Astrocyte (in vitro differentiated cells and primary cell): ENCODE results near the gene PRAMEF11. TPM values are rescaled to one million over a fixed set of nuclear protein-coding genes. Genes with fewer than 3 reads are reported as not detected.
"Not testable (repeated sequence)": the region's sequence is repeated elsewhere in the genome, so short reads cannot be mapped to it uniquely, and the experiment has no call there.

ENCODE experiments used
- DNase-seq: peaks from one replicate; pipeline ENCODE4 v3.0.0-alpha.2; 2010; ENCODE audit warnings: low read depth
- FAIRE-seq: peaks from 2 replicates; lab custom pipeline; 2011; peaks lifted over from hg19 to GRCh38; lab: Jason Lieb, UNC
- H2AFZ ChIP-seq: 2 replicates; pipeline ENCODE4 v1.6.0; 2012; ENCODE audit warnings: low read depth, low read length, inconsistent platforms
- H3K27ac ChIP-seq: 2 replicates; pipeline ENCODE4 v1.5.1; 2011; ENCODE audit warnings: low read depth, low read length, inconsistent platforms
- H3K27me3 ChIP-seq: 2 replicates; pipeline ENCODE4 v1.6.0; 2011; ENCODE audit warnings: low read length, inconsistent platforms; ENCODE audit not compliant: insufficient read depth
- H3K36me3 ChIP-seq: 2 replicates; pipeline ENCODE4 v1.5.1; 2011; ENCODE audit warnings: low read length, inconsistent platforms; ENCODE audit not compliant: insufficient read depth
- H3K4me1 ChIP-seq: 2 replicates; pipeline ENCODE4 v1.5.1; 2011; ENCODE audit warnings: low read length, inconsistent platforms; ENCODE audit not compliant: insufficient read depth
- H3K4me2 ChIP-seq: 2 replicates; pipeline ENCODE4 v1.6.0; 2012; ENCODE audit warnings: low read length, inconsistent platforms
- H3K4me3 ChIP-seq: 2 replicates; pipeline ENCODE4 v1.5.1; 2011; ENCODE audit warnings: low read depth, mild to moderate bottlenecking, low read length, inconsistent platforms; ENCODE audit not compliant: insufficient read depth
- H3K79me2 ChIP-seq: 2 replicates; pipeline ENCODE4 v1.6.0; 2012; ENCODE audit warnings: mild to moderate bottlenecking, low read length, inconsistent platforms; ENCODE audit not compliant: insufficient read depth
- H3K9ac ChIP-seq: 2 replicates; pipeline ENCODE4 v1.6.0; 2012; ENCODE audit warnings: mild to moderate bottlenecking, low read length, inconsistent platforms
- H3K9me3 ChIP-seq: 2 replicates; pipeline ENCODE4 v1.5.1; 2012; ENCODE audit warnings: low read depth, mild to moderate bottlenecking, low read length, inconsistent platforms; ENCODE audit not compliant: insufficient read depth
- H4K20me1 ChIP-seq: 2 replicates; pipeline ENCODE4 v1.6.0; 2012; ENCODE audit warnings: low read length, inconsistent platforms; ENCODE audit not compliant: insufficient read depth
- H3K27ac Mint-ChIP-seq: one replicate; pipeline ENCODE4 v1.8.0; 2021; ENCODE audit warnings: mild to moderate bottlenecking, mixed read lengths; ENCODE audit not compliant: unreplicated experiment
- H3K27me3 Mint-ChIP-seq: one replicate; pipeline ENCODE4 v1.8.0; 2021; ENCODE audit warnings: low read depth, mixed read lengths; ENCODE audit not compliant: unreplicated experiment
- H3K36me3 Mint-ChIP-seq: one replicate; pipeline ENCODE4 v1.8.0; 2021; ENCODE audit warnings: low read depth, mixed read lengths; ENCODE audit not compliant: unreplicated experiment
- H3K4me1 Mint-ChIP-seq: one replicate; pipeline ENCODE4 v1.8.0; 2021; ENCODE audit warnings: low read depth, mixed read lengths; ENCODE audit not compliant: unreplicated experiment
- H3K4me3 Mint-ChIP-seq: one replicate; pipeline ENCODE4 v1.8.0; 2021; ENCODE audit warnings: mild to moderate bottlenecking, moderate library complexity, mixed read lengths; ENCODE audit not compliant: unreplicated experiment
- H3K9me3 Mint-ChIP-seq: one replicate; pipeline ENCODE4 v1.8.0; 2021; ENCODE audit warnings: mild to moderate bottlenecking, mixed read lengths; ENCODE audit not compliant: unreplicated experiment
- CTCF ChIP-seq: IDR thresholded peaks from 2 replicates; pipeline ENCODE4 v1.5.1; 2011; ENCODE audit warnings: low read depth, mild to moderate bottlenecking, inconsistent platforms, low read length, moderate library complexity; ENCODE audit not compliant: insufficient read depth
- EZH2 ChIP-seq: IDR thresholded peaks from 2 replicates; pipeline ENCODE4 v1.6.1; 2012; ENCODE audit warnings: mild to moderate bottlenecking, low read length, inconsistent platforms; ENCODE audit not compliant: insufficient read depth
- total RNA-seq: library from RNA; stranded (reverse); gene quantifications from 2 replicates; pipeline ENCODE4 v1.2.1, GENCODE V29; 2021

Gene PRAMEF11
- total RNA-seq, 1 donor from 2014 or later, result not detected

- FAIRE-seq, H3K4me1 ChIP-seq, H3K36me3 Mint-ChIP-seq, H3K79me2 ChIP-seq, H3K9ac ChIP-seq, H3K4me1 Mint-ChIP-seq, DNase-seq, H3K4me3 ChIP-seq, H3K4me3 Mint-ChIP-seq, H3K27ac ChIP-seq, H3K27me3 ChIP-seq, H4K20me1 ChIP-seq, H3K27me3 Mint-ChIP-seq, H3K36me3 ChIP-seq, H3K4me2 ChIP-seq, H2AFZ ChIP-seq, H3K27ac Mint-ChIP-seq, H3K9me3 ChIP-seq: not testable (repeated sequence)
- peaks cover 13% of the 10 kb centered on the region for H3K9me3 Mint-ChIP-seq
Observed at GRCh38 chr1:12781488-12781887, 49.7 kb downstream of the PRAMEF11 start.

GRCh38 chr1:12778907-12779306 lies 52.3 kb downstream of the PRAMEF11 start:
- FAIRE-seq, result no peak
- no peak overlapping the region for H2AFZ ChIP-seq

GRCh38 chr1:12778061-12778460 lies 53.1 kb downstream of the PRAMEF11 start:
- H3K4me2 ChIP-seq, result no peak overlapping the region
- Mint-ChIP-seq H3K4me3 (no peak overlapping the region), H3K36me3 (peaks cover 3% of the 10 kb centered on the region), H3K27ac (no peak overlapping the region), H3K27me3 (peaks cover 12% of the 10 kb centered on the region), H3K9me3 (peaks cover 6% of the 10 kb centered on the region), H3K4me1 (no peaks in the 10 kb centered on the region)
- H3K4me3 ChIP-seq, result no peak overlapping the region
- no peak overlapping the region for H2AFZ ChIP-seq
- no peaks in the 10 kb centered on the region for H3K36me3 ChIP-seq
- TF ChIP-seq EZH2, result no peak
- no peak for TF ChIP-seq CTCF
- H3K9ac ChIP-seq, result no peak overlapping the region
- no peaks in the 10 kb centered on the region for H3K79me2 ChIP-seq
- no peaks in the 10 kb centered on the region for H4K20me1 ChIP-seq
- FAIRE-seq (no peak), DNase-seq (no peak)
- H3K27me3 ChIP-seq, result no peaks in the 10 kb centered on the region
- no peak overlapping the region for H3K27ac ChIP-seq
- no peaks in the 10 kb centered on the region for H3K9me3 ChIP-seq
- H3K4me1 ChIP-seq, result no peaks in the 10 kb centered on the region

More at GRCh38 chr1:12778907-12779306, 52.3 kb downstream of the PRAMEF11 start:
- no peaks in the 10 kb centered on the region for H3K4me1 ChIP-seq
- no peak overlapping the region for H3K9ac ChIP-seq
- H3K9me3 Mint-ChIP-seq, result peaks cover 8% of the 10 kb centered on the region
- no peaks in the 10 kb centered on the region for H4K20me1 ChIP-seq
- H3K36me3 ChIP-seq, result no peaks in the 10 kb centered on the region
- no peaks in the 10 kb centered on the region for H3K79me2 ChIP-seq
- no peak overlapping the region for H3K27ac Mint-ChIP-seq
- TF ChIP-seq EZH2 (no peak), CTCF (no peak)
- peaks cover 12% of the 10 kb centered on the region for H3K27me3 Mint-ChIP-seq
- no peak overlapping the region for H3K27ac ChIP-seq
- H3K36me3 Mint-ChIP-seq, result peaks cover 3% of the 10 kb centered on the region
- no peak overlapping the region for H3K4me3 ChIP-seq
- H3K27me3 ChIP-seq, result no peaks in the 10 kb centered on the region
- H3K4me1 Mint-ChIP-seq, result no peaks in the 10 kb centered on the region
- no peak overlapping the region for H3K4me2 ChIP-seq
- no peak for DNase-seq
- no peak overlapping the region for H3K4me3 Mint-ChIP-seq
- no peaks in the 10 kb centered on the region for H3K9me3 ChIP-seq
